Thoracic aorta (tissue), 2 donors: ENCODE data around the gene PIWIL1. TPM values are rescaled to one million over a fixed set of nuclear protein-coding genes. Genes with fewer than 3 reads are reported as not detected.

ENCODE experiments used
- ATAC-seq: fragments of 150-250 bp; one replicate; pipeline ENCODE4 v1.8.0; 2017; ENCODE audit warnings: low read depth; ENCODE audit not compliant: insufficient number of reproducible peaks, low FRiP score
- DNase-seq: peaks from one replicate; pipeline ENCODE4 v3.0.0-alpha.2; 2020; ENCODE audit warnings: low spot score
- H3K27ac ChIP-seq, 2 donors: fragments of 200-600 bp; sonication (generic); 1 replicate in 1 of 2; 2 replicates in 1 of 2; pipeline ENCODE4 v1.5.1; 2016; ENCODE audit warnings: mild to moderate bottlenecking in 2 of 2, moderate library complexity in 2 of 2
- H3K27me3 ChIP-seq: fragments of 200-600 bp; sonication (generic); replicated peaks from 2 replicates; pipeline ENCODE4 v1.6.0; 2016; ENCODE audit warnings: mild to moderate bottlenecking; ENCODE audit not compliant: insufficient read depth
- H3K36me3 ChIP-seq: fragments of 200-600 bp; sonication (generic); one replicate; pipeline ENCODE4 v1.5.1; 2016
- H3K4me1 ChIP-seq, 2 donors: fragments of 200-600 bp; sonication (generic); 1 replicate in 1 of 2; 2 replicates in 1 of 2; pipeline versions ENCODE4 v1.5.1 to v1.6.0; 2016; ENCODE audit warnings: low read depth in 2 of 2, mild to moderate bottlenecking in 1 of 2; ENCODE audit not compliant: control insufficient read depth in 1 of 2
- H3K4me3 ChIP-seq: fragments of 200-600 bp; sonication (generic); 2 replicates; pipeline ENCODE4 v1.5.1; 2016; ENCODE audit warnings: mild to moderate bottlenecking
- H3K9me3 ChIP-seq: fragments of 200-600 bp; sonication (generic); 2 replicates; pipeline ENCODE4 v1.5.1; 2016
- CTCF ChIP-seq: fragments of 200-600 bp; sonication (generic); IDR thresholded peaks from one replicate; pipeline ENCODE4 v1.5.1; 2019; ENCODE audit warnings: antibody characterized with exemption
- total RNA-seq, 2 donors: library from RNA; depleted of rRNA; stranded (reverse); fragments of >200 nt; gene quantifications; one replicate each; pipeline versions ENCODE4 v1.1.0 to v1.2.3, GENCODE V29; 2016

The PIWIL1 gene
- total RNA-seq, 2 donors from 2014 or later, result not detected

DNA sequence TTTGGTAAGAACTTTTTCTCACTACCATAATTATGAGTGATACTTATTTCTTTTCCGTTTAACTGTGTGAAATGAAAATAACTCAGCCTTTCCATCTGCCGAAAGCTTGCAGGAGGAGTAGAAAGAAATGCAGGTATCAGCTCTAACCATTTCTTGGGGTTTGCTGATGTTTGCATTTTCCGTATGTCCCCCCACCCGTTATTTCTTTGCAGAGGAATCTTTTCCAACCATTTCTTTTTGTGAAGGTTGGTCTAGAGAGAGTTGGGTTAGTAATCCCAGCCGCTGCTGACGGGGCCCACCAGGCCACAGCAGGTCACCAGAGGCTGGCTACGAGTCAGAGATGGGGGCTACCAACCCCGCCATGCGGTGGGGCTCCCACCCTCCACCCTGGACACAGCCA, 7.0 kb upstream of the PIWIL1 start:
- Histone ChIP-seq H3K4me1 (no peaks in the 10 kb centered on the region), H3K36me3 (no peaks in the 10 kb centered on the region), H3K4me3 (no peak overlapping the region), H3K27me3 (no peaks in the 10 kb centered on the region), H3K27ac (no peak overlapping the region), H3K9me3 (no peaks in the 10 kb centered on the region)
- ATAC-seq, result no peak
- TF ChIP-seq CTCF, result no peak
- no peak for DNase-seq

DNA sequence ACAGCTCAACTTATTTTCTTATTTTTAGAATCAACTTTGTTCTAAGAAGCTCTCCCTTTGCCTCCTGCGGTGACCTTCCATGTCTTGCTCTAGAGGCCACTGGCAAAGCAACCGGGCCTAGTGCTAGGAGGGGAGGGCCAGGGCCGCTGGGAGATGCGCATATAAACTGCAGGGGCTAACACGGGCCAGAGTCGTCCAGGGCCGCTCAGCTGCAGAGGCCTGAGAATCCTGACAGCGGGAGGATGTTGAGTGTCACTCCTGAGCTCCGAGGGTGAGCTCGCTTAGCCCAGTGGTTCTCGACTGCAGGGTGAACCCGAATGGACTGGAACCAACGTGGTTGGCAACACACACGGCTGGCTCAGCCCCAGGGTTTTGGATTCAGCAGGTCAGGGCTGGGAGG, 6.5 kb upstream of the PIWIL1 start:
- ATAC-seq, result no peak
- Histone ChIP-seq H3K27me3 (no peaks in the 10 kb centered on the region), H3K4me1 (no peaks in the 10 kb centered on the region), H3K9me3 (no peaks in the 10 kb centered on the region), H3K36me3 (no peaks in the 10 kb centered on the region), H3K4me3 (no peak overlapping the region), H3K27ac (no peak overlapping the region)
- DNase-seq, result no peak
- no peak for TF ChIP-seq CTCF

GRCh38 chr12:130333341-130333740, 4.3 kb upstream of the PIWIL1 start:
- Histone ChIP-seq H3K4me1 (no peaks in the 10 kb centered on the region), H3K36me3 (no peaks in the 10 kb centered on the region), H3K27me3 (no peaks in the 10 kb centered on the region), H3K27ac (no peak overlapping the region), H3K9me3 (no peaks in the 10 kb centered on the region), H3K4me3 (no peak overlapping the region)
- TF ChIP-seq CTCF, result no peak
- DNase-seq (no peak), ATAC-seq (no peak)

- H3K4me1 ChIP-seq, result no peaks in the 10 kb centered on the region
- ATAC-seq (no peak), DNase-seq (no peak)
- H3K36me3 ChIP-seq, result no peaks in the 10 kb centered on the region
- no peaks in the 10 kb centered on the region for H3K27me3 ChIP-seq
- H3K27ac ChIP-seq, result no peak overlapping the region
- TF ChIP-seq CTCF, result no peak
- no peak overlapping the region for H3K4me3 ChIP-seq
- no peaks in the 10 kb centered on the region for H3K9me3 ChIP-seq
These were observed 3.3 kb upstream of the PIWIL1 start for GRCh38 chr12:130334399-130334798.

- TF ChIP-seq CTCF, result no peak
- DNase-seq (no peak), ATAC-seq (no peak)
- Histone ChIP-seq H3K9me3 (no peaks in the 10 kb centered on the region), H3K27ac (no peak overlapping the region), H3K4me1 (no peaks in the 10 kb centered on the region), H3K27me3 (no peaks in the 10 kb centered on the region), H3K4me3 (no peak overlapping the region), H3K36me3 (no peaks in the 10 kb centered on the region)
These were observed 2.8 kb upstream of the PIWIL1 start for GRCh38 chr12:130334937-130335336.
